Lung (tissue), 12 donors: Measurements from ENCODE around the gene HDHD3. TPM values are rescaled to one million over a fixed set of nuclear protein-coding genes. Genes with fewer than 3 reads are reported as not detected.

Experiments
- ATAC-seq: fragments of 200-7000 bp; cut with Tn5 transposase; one replicate; pipeline ENCODE4 v1.9.1; 2020; ENCODE audit warnings: moderate number of reproducible peaks; ENCODE audit not compliant: insufficient read depth, low FRiP score
- DNase-seq, 3 donors: peaks; one replicate each; pipeline ENCODE4 v3.0.0-alpha.2; 2013 to 2017
- H3K27ac ChIP-seq, 2 donors: one replicate each; pipeline ENCODE4 v1.5.1; 2013; ENCODE audit warnings: mild to moderate bottlenecking in 2 of 2, moderate library complexity in 2 of 2, control low read depth in 1 of 2, inconsistent platforms in 1 of 2, low read depth in 1 of 2, low read length in 1 of 2
- H3K27me3 ChIP-seq, 3 donors: one replicate each; pipeline ENCODE4 v1.5.1; 2013; ENCODE audit warnings: low read length in 2 of 3; ENCODE audit not compliant: control insufficient read depth in 3 of 3, insufficient read depth in 3 of 3
- H3K36me3 ChIP-seq, 4 donors: one replicate each; pipeline ENCODE4 v1.5.1; 2013; ENCODE audit warnings: low read length in 4 of 4, mild to moderate bottlenecking in 1 of 4, moderate library complexity in 1 of 4; ENCODE audit not compliant: control insufficient read depth in 4 of 4, insufficient read depth in 4 of 4
- H3K4me1 ChIP-seq, 5 donors: one replicate each; pipeline ENCODE4 v1.5.1; 2013; ENCODE audit warnings: low read length in 5 of 5, mild to moderate bottlenecking in 2 of 5, moderate library complexity in 1 of 5; ENCODE audit not compliant: control insufficient read depth in 5 of 5, insufficient read depth in 5 of 5
- H3K4me3 ChIP-seq: one replicate; pipeline ENCODE4 v1.5.1; 2013; ENCODE audit warnings: mild to moderate bottlenecking, control low read depth, moderate library complexity
- H3K9ac ChIP-seq, 2 donors: one replicate each; pipeline ENCODE4 v1.5.1; 2013; ENCODE audit warnings: low read length in 2 of 2, control low read depth in 1 of 2; ENCODE audit not compliant: insufficient read depth in 1 of 2
- H3K9me3 ChIP-seq, 4 donors: one replicate each; pipeline ENCODE4 v1.5.1; 2013; ENCODE audit warnings: low read length in 3 of 4, mild to moderate bottlenecking in 1 of 4, moderate library complexity in 1 of 4; ENCODE audit not compliant: control insufficient read depth in 4 of 4, insufficient read depth in 3 of 4
- CTCF ChIP-seq: IDR thresholded peaks from 2 replicates; pipeline ENCODE4 v1.5.1; 2012; ENCODE audit warnings: mild to moderate bottlenecking; ENCODE audit errors: control extremely low read depth, extremely low read depth
- WGBS, 2 donors: extraction: QIAGEN DNeasy Blood & Tissue Kit; methylation state at CpG; one replicate each; pipeline ENCODE4 v1.1.7; 2013; 5-methylcytosine and 5-hydroxymethylcytosine counted together
- polyA plus RNA-seq, 2 donors: library from polyadenylated mRNA; stranded (reverse); fragments of 200-250 nt; gene quantifications; one replicate each; pipeline ENCODE4 v1.2.1, GENCODE V29; 2013
- total RNA-seq, 2 donors: library from RNA; depleted of rRNA in 1 of 2; stranded (reverse); fragments of >200 nt in 1 of 2; gene quantifications; one replicate each; pipeline ENCODE4 v1.2.1, GENCODE V29; 2014 to 2021
- donor health status: control.
- donor health status: control.
- donor health status: Bipolar disorder and iron deficiency.
- donor health status: healthy.
- donor health status: DM: yes; HTN: yes; CAD: no.

HDHD3 gene
- total and polyA plus RNA-seq, 4 donors = 17.0 to 21.1 (median 18.9) TPM

GRCh38 chr9:113393281-113393680, 16.5 kb upstream of the HDHD3 start:
- Histone ChIP-seq H3K36me3 (peaks cover 2 to 40% (median 33%) of the 10 kb centered on the region in 4 donors), H3K4me3 (no peak overlapping the region), H3K4me1 (peaks cover 0 to 3% (median 0%) of the 10 kb centered on the region in 5 donors), H3K27me3 (no peaks in the 10 kb centered on the region), H3K27ac (no peak overlapping the region), H3K9me3 (no peaks in the 10 kb centered on the region), H3K9ac (no peak overlapping the region)
- WGBS, 2 donors = 94 to 99% methylated on average over 7 of the region's 7 CpGs
- no peak for TF ChIP-seq CTCF
- ATAC-seq = no peak
- no peak for DNase-seq

- no peak overlapping the region for H3K4me3 ChIP-seq
- no peak overlapping the region for H3K9ac ChIP-seq
- H3K36me3 ChIP-seq = peaks cover 8 to 47% (median 40%) of the 10 kb centered on the region in 4 donors
- no peaks in the 10 kb centered on the region for H3K4me1 ChIP-seq
- no peak for ATAC-seq
- H3K27ac ChIP-seq = no peak overlapping the region
- H3K27me3 ChIP-seq = no peaks in the 10 kb centered on the region
- no peaks in the 10 kb centered on the region for H3K9me3 ChIP-seq
- TF ChIP-seq CTCF = no peak
- DNase-seq = no peak
- 94 to 96% methylated on average over 7 of the region's 7 CpGs for WGBS, 2 donors
These were observed 15.1 kb upstream of the HDHD3 start for GRCh38 chr9:113391917-113392316.

- Histone ChIP-seq H3K27me3 (no peaks in the 10 kb centered on the region), H3K4me3 (no peak overlapping the region), H3K9ac (no peak overlapping the region), H3K4me1 (no peaks in the 10 kb centered on the region), H3K36me3 (peaks cover 8 to 43% (median 40%) of the 10 kb centered on the region in 4 donors), H3K9me3 (no peaks in the 10 kb centered on the region), H3K27ac (no peak overlapping the region)
- DNase-seq = no peak
- no peak for TF ChIP-seq CTCF
- no peak for ATAC-seq
- WGBS, 2 donors = 94 to 96% methylated on average over 17 of the region's 17 CpGs
These were observed 13.6 kb upstream of the HDHD3 start for GRCh38 chr9:113390192-113390960.
